ENCODE data around the gene ATXN7L1. TPM values are rescaled to one million over a fixed set of nuclear protein-coding genes. Genes with fewer than 3 reads are reported as not detected.

Gene ATXN7L1
- total and polyA plus RNA-seq, 7 donors = 1.2 to 6.0 (median 3.0) TPM

GRCh38 chr7:105680505-105681187, 195.8 kb downstream of the ATXN7L1 start:
- Histone ChIP-seq H3K4me1 (peaks cover 33% of the 10 kb centered on the region), H3K27me3 (ENCODE audit: insufficient read depth in 3 of 3, low read length in 2 of 3) (no peaks in the 10 kb centered on the region), H3K4me3 (no peak overlapping the region), H3K9me3 (no peaks in the 10 kb centered on the region), H3K27ac (no peak overlapping the region), H3K36me3 (ENCODE audit: insufficient read depth in 1 of 2, low read depth in 1 of 2) (no peaks in the 10 kb centered on the region)
- ATAC-seq (peak in 3 of 4 donors; percentile 21 to 25 (median 25)), DNase-seq (peak; percentile 68 to 74)
- 71 to 80% (median 77%) methylated on average over 9 of the region's 9 CpGs for WGBS, 3 donors
- intact Hi-C loops (cut with DNase I) = no loop called here
- TF ChIP-seq CTCF (IDR thresholded peaks at IDR 0.05) = no peak

- no peak for TF ChIP-seq CTCF (IDR thresholded peaks at IDR 0.05)
- peak overlapping the region; percentile 55 for H3K4me3 ChIP-seq
- H3K27ac ChIP-seq = peak overlapping the region; percentile 69
- no peaks in the 10 kb centered on the region for H3K36me3 ChIP-seq (ENCODE audit: insufficient read depth in 1 of 2, low read depth in 1 of 2)
- WGBS, 3 donors = 11 to 25% (median 13%) methylated on average over 25 of the region's 25 CpGs
- H3K9me3 ChIP-seq = no peaks in the 10 kb centered on the region
- DNase-seq = peak; percentile 80 to 88
- intact Hi-C loops (cut with DNase I) = loop anchor here (10.0 kb wide), 2 partner anchors 96 to 466 kb away; no protein-coding TSS in a partner anchor
- ATAC-seq = peak; percentile 79 to 91 (median 84)
- no peaks in the 10 kb centered on the region for H3K27me3 ChIP-seq (ENCODE audit: insufficient read depth in 3 of 3, low read length in 2 of 3)
- peaks cover 42% of the 10 kb centered on the region for H3K4me1 ChIP-seq
Observed at GRCh38 chr7:105678811-105679495, 197.4 kb downstream of the ATXN7L1 start.

- TF ChIP-seq CTCF (IDR thresholded peaks at IDR 0.05) = no peak
- 80 to 86% (median 84%) methylated on average over 11 of the region's 11 CpGs for WGBS, 3 donors
- H3K27ac ChIP-seq = peak overlapping the region; percentile 69
- no peaks in the 10 kb centered on the region for H3K36me3 ChIP-seq (ENCODE audit: insufficient read depth in 1 of 2, low read depth in 1 of 2)
- ATAC-seq = no peak
- peak overlapping the region; percentile 55 for H3K4me3 ChIP-seq
- H3K27me3 ChIP-seq (ENCODE audit: insufficient read depth in 3 of 3, low read length in 2 of 3) = no peaks in the 10 kb centered on the region
- DNase-seq = peak in 1 of 2 donors; percentile 28
- H3K9me3 ChIP-seq = no peaks in the 10 kb centered on the region
- intact Hi-C loops (cut with DNase I) = loop anchor here (10.0 kb wide), 2 partner anchors 97 to 467 kb away; no protein-coding TSS in a partner anchor
- peaks cover 48% of the 10 kb centered on the region for H3K4me1 ChIP-seq
Observed at GRCh38 chr7:105677817-105678573, 198.4 kb downstream of the ATXN7L1 start.

GRCh38 chr7:105677410-105677730, 199.0 kb downstream of the ATXN7L1 start:
- intact Hi-C loops (cut with DNase I) = loop anchor here (10.0 kb wide), 2 partner anchors 97 to 467 kb away; no protein-coding TSS in a partner anchor

More at GRCh38 chr7:105677410-105677730, 199.0 kb downstream of the ATXN7L1 start:
- Histone ChIP-seq H3K9me3 (no peaks in the 10 kb centered on the region), H3K36me3 (ENCODE audit: insufficient read depth in 1 of 2, low read depth in 1 of 2) (no peaks in the 10 kb centered on the region), H3K4me1 (peaks cover 46% of the 10 kb centered on the region), H3K4me3 (no peak overlapping the region), H3K27ac (no peak overlapping the region), H3K27me3 (ENCODE audit: insufficient read depth in 3 of 3, low read length in 2 of 3) (no peaks in the 10 kb centered on the region)
- DNase-seq (no peak), ATAC-seq (no peak)
- TF ChIP-seq CTCF (IDR thresholded peaks at IDR 0.05) = no peak
- 76 to 94% (median 89%) methylated on average over 4 of the region's 4 CpGs for WGBS, 3 donors

Measured in psoas muscle (tissue), 8 donors.